ENCODE measurements around the gene SKA3.
"Not testable (repeated sequence)": the region's sequence is repeated elsewhere in the genome, so short reads cannot be mapped to it uniquely, and the experiment has no call there.

Gene SKA3

DNA sequence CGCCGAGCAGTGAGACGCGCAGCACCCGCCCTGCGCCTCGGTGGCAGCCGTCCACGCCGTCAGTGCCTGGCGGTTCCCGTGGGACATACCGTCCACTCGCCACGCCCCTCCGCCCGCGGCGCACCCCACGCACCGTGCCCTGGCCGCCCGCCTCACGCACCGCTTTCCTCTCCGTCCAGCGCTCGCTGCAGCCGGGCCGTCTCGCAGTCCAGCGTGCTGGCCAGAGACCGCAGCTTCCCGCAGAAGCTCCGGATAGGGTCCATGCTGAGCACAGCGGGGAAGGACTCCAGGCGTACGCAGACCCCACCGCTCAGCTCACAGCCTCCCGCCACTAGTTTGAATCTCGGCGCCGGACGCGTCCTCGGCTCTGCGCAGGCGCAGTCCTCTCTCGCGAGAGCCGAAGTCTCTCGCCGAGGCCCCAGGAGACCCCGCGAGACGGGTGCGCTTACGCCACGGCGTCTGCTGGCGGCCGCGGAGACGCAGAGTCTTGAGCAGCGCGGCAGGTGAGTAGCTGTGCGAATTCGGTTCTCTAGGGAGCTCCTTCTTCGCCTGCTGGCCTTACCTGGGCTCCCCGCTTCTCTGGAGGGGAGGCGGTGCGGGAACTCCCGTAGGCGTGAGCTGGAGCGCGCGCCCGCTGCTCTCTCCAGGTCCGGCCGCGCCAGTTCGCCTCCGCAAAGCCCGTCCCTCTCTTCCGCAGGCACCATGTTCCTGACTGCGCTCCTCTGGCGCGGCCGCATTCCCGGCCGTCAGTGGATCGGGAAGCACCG lies at the start of gene SKA3, which contains the start of gene MRPL57:
Gene SKA3, minus strand, starts transcription at position 338 of the 767 bp plus-strand sequence. Its CDS starts 75 bp downstream, at position 263.
Gene MRPL57, plus strand, starts transcription at position 444 of the 767 bp plus-strand sequence. Its CDS starts 259 bp downstream, at position 703.
- DNase-seq = peak; percentile 77 to 89

DNA sequence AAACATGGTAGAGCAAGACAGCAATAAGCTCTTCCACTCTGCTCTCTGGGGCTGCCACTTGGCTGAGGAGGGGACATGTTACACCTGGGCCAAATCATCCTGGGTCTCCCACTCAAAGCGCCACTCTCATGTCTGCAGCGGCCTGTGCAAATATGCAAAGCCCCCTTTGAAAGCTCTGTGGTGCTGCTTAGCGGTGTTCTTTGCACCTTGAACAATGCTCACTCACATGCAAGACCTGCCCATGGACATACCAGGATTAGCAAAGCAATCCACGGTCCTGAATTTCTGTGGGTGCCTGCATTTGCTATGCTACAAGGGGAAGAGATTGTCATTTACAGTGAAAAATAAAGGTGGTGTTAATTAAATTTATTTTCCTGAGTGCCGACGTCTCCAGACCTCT lies 48.7 kb upstream of the SKA3 start:
- DNase-seq = no peak

DNA sequence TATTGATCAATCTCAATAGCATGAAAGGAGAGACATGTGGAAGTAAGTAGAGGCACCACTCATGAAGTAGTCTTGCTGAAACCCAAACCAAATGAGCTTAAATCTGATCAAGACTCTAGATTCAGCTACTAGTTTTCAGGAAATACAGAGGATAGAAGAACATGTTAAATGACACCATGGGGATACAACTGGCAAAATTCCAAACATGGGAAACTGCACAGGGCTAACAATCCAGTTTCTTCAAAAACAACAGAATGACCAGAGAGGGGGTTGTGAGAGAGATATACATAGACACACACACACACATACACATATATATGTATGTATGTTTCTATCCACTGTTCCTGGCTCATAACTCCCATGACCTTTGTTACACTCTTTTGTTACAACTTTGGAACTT lies 44.9 kb upstream of the SKA3 start:
- DNase-seq = no peak

DNA sequence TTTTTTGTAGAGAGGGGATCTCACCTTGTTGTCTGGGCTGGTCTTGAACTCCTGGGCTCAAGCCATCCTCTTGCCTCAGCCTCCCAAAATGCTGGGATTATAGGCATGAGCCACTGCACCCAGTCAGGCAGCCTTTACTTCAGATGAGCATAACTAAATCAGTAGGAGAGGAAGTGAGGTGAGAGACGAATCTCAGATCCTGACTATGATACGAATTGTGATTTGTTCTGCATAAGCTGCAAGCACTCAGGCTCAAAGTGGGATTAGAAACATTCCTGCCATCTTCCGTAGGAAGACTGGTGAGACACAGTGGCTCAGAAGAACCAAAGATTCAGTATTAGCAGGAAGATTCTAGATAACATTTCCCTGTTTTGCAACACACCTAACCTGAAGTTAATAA lies 43.4 kb upstream of the SKA3 start:
- not testable (repeated sequence) for DNase-seq

DNA sequence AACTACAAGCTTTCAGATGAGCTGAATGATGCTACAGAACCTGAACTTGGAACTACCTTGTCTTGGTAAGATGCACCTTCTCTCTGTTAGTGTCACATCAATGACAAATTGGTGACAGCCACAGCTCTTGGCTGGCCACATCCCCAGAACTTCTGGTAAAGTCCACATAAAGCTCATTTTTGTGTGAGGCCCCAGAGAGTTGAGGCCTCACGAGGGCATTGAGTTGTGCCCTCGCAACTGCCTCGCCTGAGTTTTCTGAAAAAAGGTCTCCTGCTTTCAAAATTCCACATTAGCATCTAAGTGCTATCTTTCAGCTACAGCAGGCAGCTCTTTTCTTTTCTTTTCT lies 42.7 kb upstream of the SKA3 start:
- DNase-seq = no peak

DNA sequence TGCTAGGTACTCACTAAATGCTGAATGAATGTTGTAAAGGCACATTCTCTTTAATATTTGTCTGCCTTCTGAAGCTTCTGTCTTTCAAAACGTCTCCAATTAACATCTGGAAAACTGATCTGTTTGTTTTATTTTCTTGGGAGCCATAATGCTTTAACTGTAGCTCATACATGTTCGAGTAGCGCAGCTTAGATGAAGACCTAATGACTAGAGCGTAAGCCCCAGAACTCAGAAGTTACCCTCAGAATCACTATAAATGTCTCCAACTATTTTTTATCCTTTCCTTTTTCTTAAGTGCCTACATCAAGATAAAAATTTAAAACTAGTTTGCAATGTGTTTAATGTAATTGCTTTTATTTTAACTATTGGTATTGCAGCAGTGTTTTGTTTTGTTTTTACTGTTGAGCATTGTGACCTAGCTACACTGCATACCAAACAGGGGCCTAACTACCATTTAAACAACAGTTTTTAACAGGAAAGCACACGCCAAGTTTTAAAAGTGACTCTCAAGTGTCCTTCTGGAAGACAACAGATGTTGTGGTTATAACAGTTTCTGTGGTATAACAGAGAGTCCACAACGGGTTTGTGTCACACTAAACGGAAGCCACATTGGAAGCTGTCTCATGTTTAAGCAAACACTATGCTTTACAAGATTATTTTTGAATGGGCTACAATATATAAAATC lies 42.1 kb upstream of the SKA3 start:
- DNase-seq = no peak

DNA sequence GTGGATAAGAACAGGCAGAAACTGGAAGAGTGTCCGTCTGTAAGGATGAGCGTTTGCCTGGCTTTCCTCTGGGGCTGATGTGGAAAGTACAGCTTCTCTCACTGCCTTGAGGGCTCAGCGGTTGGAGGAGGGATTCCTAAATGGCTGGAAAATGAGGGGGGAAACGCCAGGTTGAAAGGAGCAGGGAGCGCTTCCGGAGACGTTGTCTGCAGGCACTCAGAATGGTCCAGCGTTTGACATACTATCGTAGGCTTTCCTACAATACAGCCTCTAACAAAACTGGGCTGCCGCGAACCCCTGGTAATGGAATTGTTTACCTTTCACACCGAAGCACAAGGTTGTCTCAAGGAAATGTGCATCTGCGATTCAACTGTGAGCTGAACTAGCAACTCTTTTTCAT lies 40.0 kb upstream of the SKA3 start:
- no peak for DNase-seq

DNA sequence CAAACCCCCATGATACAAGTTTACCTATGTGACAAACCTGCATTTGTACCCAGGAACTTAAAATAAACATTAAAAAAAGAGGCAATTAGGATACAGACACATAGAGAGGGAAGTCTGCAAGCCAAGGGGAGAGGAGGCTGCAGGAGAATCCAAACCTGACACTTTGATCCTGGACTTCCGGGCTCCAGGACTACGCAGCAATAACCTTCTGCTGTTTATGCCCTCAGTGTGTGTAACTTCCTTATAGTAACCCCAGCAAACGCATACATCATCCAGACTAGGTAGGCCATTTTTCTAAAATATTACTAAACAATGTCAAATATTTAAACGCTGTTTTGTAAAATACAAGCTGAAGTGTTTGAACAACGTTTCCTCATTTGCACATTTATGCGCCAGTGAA lies 39.1 kb upstream of the SKA3 start:
- DNase-seq = not testable (repeated sequence)

DNA sequence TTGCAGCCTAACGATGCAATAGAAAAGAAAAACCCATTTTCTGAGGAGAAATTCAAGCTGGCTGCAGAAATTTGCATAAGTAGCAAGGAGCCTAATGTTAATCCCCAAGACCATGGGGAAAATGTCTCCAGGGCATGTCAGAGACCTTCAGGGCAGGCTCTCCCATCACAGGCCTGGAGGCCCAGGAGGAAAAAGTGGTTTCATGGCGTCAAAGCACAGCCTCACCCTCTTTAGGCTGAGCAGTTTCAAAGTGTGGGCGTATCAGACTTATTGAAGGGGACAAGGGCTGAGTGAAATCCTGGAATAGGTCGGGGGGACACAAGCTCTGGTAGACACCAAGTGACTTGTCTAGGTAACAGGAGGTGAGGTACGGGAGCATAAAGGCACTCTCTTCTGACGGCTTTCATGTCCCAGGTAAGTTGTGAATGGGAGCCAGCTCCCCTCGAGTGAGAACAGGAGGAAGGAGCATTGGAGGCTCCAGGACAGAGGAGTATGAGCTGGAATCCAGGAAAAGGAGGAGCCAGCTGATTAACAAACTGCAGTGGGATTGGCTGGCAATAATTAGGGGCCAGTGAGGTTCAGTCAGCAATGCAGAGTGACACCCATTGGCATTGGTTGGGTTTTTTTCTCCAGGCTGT lies 35.9 kb upstream of the SKA3 start:
- no peak for DNase-seq

DNA sequence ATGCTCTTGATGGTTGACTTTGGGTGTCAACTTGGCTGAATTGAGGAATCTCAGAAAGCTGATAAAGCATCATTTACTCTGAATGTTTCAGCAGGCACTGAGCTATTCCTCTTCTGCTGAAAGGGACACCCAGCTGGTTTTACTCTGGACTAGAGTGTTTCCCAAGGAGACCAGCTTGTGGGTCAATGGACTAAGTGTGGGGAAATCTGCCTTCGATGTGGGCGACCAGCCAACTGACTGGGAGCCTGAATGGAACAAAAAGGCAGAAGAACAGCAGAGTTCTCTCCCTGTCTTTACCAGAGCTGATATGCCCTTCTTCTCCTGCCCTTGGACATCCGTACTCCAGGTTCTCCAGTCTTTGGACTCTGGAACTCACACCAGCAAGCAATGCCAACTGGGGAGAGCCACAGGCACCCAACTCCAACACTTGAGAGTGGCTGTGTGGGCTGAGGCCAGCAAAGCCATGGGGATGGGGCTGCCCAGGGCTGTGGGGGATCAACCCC lies 32.4 kb upstream of the SKA3 start:
- DNase-seq = no peak

DNA sequence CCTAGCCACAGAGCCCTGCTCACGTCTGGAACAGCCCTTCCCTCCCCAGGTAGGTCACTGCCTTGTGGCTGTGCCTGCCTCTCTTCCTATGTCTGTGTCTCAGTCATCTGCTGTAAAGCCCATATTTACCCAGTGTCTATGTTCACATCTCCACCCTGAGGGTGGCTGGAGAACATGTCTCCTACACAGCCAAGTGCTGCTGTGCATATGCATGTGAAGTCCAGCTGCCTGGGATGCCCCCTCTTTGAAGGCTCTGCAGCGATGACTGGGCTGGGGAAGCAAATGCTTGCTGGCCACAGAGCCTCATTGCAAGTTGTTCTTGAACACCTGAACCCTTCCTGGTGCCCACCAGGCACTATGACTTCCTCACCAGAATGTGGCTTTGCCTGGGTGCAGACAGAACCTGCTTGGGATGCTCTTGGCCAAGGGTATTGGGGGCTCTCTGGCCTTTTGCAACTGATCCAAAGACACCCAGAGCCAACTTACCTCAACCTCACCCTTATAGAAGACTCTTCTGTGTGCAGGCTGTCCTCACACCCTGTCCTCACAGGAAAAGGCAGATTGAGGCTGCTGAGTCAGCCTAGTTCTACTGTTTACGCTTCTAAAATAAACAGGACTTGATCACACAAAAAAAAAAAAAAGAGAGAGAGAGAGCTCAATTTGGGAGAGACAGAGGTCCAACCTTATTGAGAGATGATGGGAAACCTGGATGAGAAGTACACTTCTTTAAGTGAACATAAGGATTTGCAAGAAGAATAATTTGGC lies 26.6 kb upstream of the SKA3 start:
- no peak for DNase-seq

DNA sequence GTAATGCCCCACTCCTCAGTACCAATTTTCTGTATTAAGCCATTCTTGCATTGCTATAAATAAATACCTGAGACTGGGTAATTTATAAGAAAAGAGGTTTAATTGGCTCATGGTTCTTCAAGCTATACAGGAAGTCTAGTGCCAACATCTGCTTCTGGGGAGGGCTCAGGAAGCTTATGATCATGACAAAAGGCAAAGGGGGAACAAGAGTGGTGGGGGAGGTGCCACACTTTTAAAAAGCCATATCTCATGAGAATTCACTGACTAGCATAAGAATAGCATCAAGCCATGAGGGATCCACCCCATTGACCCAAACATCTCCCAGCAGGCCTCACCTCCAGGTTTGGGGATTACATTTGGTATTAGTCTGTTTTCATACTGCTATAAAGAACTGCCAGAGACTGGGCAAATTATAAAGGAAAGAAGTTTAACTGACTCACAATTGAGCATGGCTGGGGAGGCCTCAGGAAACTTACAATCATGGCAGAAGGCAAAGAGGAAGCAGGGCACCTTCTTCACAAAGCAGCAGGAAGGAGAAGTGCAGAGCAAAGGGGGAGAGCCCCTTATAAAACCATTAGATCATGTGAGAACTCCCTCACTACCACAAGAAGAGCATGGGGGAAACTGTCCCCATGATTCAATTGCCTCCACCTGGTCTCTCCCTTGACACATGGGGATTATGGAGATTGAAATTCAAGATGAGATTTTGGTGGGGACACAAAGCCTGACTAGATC lies 25.3 kb upstream of the SKA3 start:
- DNase-seq = not testable (repeated sequence)

DNA sequence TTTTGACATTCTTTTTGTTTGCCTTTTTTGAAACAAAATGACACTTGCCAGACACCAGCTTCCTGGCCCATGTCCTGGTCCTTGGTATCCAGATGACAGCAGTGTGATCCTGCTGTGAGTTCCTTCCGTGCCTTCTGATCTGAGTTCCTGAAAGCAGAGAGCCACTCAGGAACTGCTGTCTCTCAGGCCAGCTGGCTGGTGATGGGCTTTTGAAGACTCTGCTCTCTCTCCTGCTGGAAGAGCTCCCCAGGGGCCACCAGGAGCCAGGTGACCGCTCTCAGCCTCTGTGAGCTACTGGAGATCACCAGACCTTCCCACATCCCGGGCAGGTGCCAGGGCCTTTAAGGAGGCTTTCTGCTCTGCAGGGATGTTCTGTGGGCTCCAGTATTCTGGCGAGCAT lies 22.0 kb upstream of the SKA3 start:
- DNase-seq = not testable (repeated sequence)

DNA sequence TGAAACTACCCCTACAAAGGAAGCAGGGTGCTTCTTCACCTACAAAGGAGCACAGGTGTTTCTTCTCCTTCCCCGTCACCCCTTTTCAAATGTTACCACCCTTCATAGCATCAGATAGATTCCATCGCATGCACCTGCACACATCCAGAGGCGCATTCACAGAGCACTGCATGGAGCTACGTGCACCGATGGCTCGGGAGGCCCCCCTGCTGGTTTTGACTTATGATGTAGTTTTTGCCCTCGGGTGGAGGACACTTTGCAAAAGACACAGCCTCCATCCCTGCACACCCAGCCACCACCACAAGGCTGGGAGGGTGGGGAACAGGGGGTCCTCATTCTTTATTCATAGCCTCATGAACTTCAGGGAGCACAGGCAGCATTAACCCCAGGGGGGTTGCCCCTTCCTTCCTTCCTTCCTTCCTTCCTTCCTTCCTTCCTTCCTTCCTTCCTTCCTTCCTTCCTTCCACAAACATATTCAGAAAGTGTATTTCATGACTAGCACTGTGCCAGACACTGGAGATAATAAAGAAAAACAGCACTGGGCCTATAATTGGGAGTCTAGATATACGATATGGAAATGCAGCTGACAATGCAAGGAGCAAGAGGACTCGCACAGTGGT lies 21.4 kb upstream of the SKA3 start:
- DNase-seq = not testable (repeated sequence)

DNA sequence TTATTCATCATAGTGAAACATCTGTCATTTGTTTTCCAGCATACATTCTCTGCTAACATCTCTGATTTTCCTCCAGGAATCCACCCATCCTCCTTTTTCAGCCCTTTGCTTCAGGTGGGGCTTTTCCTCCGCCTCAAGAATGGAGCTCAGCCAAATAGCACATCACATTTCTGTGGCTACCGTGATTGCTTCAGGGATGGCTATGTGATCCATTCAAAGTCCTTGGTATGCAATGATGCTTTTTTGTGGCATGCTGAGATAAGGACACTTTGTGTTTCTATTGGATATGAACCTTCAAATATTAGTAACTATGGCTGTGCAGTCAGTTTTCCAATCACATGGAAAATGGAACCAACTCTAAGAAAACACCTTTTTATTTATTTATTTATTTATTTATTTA lies 18.4 kb upstream of the SKA3 start:
- DNase-seq = not testable (repeated sequence)

DNA sequence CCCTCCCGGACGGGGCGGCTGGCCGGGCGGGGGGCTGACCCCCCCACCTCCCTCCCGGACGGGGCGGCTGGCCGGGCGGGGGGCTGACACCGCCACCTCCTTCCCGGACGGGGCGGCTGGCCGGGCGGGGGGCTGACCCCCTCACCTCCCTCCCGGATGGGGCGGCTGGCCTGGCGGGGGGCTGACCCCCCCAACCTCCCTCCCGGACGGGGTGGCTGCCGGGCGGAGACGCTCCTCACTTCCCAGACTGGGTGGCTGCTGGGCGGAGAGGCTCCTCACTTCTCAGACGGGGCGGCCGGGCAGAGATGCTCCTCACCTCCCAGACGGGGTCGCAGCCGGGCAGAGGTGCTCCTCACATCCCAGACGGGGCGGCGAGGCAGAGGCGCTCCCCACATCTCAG lies 10.1 kb upstream of the SKA3 start:
- not testable (repeated sequence) for DNase-seq

DNA sequence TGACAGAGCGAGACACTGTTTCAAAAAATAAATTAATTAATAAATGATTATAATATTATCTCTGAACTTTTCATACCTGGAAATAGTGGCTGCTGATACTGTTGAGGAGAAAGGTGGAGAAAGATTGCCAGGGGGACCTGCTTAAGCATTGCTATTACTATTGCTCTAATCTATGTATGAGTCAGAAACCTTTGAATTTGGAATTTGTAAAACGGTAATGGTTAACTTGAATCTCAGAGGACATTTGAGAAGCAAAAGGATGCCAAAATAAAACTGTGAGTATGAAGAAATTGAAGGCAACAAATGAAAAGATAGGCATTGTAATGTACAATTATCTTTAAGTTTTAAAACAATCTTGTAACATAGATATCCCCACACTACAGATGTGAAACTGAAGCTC lies 5.3 kb upstream of the SKA3 start:
- DNase-seq = no peak

DNA sequence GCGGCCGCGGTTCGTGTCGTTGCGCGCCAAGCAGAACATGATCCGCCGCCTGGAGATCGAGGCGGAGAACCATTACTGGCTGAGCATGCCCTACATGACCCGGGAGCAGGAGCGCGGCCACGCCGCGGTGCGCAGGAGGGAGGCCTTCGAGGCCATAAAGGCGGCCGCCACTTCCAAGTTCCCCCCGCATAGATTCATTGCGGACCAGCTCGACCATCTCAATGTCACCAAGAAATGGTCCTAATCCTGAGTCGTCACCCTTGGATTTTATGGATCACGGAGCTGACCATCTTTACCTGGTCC lies 581 bp upstream of the SKA3 start:
- no peak for DNase-seq

DNA sequence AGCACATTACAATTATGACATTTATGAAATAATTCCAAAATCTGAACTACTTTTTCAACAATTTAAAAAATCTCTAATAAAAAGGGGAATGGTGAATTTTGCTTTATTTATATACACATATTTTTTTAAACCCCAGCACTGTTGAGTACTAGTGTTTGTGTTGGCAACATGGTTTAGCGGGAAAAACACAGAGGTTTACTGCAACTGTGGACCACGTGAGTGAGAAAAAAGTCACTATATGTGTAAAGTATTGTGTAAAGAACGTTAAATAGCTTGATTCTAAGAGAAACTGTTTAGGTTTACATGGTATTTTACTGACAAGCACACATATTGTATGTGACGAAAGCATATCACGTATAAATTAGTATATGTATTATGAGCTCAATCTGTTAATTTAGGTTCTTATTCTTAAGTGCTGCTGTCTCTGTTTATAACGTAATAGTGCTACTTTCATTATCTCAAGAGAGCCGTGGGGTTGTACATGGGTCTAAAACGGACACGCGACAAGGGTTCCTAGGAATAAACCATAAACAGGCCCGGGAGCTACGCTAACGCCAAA lies 617 bp downstream of the SKA3 start:
- DNase-seq = no peak

DNA sequence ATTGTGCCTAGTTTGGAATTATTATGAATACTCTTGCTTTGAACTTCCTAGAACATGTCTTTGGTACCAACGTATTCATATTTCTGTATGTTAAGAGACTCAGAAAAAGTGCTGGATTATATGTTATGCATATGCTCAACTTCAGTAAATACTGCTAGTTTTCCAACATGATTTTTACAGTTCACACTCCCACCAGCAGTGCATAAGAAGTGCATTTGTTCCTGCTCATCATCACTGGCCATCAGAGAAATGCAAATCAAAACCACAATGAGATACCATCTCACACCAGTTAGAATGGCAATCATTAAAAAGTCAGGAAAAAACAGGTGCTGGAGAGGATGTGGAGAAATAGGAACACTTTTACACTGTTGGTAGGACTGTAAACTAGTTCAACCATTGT lies 2.6 kb downstream of the SKA3 start:
- not testable (repeated sequence) for DNase-seq

DNA sequence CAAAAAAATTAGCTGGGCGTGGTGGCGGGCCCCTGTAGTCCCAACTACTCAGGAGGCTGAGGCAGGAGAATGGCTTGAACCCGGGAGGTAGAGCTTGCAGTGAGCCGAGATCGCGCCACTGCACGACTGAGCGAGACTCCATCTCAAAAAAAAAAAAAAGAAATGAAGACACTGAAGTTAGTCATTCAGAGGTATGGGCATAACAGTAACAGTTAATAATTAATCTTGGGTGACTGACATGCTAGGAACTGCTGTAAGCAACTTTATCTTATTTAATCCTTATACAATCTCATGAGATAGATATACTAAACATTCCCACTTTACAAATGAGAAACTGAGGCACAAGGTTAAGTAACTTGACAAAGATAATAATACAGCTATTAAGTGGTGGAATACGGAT lies 4.9 kb downstream of the SKA3 start:
- no peak for DNase-seq

DNA sequence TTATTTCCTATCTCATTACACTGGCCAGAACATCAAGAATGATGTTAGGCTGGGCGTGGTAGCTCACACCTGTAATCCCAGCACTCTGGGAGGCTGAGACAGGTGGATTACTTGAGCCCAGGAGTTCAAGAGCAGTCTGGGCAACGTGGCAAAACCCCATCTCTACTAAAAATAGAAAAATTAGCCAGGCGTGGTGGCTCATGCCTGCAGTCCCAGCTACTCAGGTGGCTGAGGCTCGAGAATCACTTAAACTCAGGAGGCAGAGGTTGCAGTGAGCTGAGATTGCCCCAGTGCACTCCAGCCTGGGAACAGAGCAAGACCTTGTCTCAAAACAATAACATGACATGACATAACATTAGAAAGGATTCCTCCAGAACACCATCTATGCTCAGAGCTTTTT lies 10.7 kb downstream of the SKA3 start:
- DNase-seq = not testable (repeated sequence)

Measured in hippocampal formation (tissue), 2 donors.